Measurements from ENCODE around the gene TMCC3. TPM values are rescaled to one million over a fixed set of nuclear protein-coding genes. Genes with fewer than 3 reads are reported as not detected.
"Not testable (repeated sequence)": the region's sequence is repeated elsewhere in the genome, so short reads cannot be mapped to it uniquely, and the experiment has no call there.

The TMCC3 gene
- polyA plus RNA-seq, 1 experiment = 0.29 TPM

DNA sequence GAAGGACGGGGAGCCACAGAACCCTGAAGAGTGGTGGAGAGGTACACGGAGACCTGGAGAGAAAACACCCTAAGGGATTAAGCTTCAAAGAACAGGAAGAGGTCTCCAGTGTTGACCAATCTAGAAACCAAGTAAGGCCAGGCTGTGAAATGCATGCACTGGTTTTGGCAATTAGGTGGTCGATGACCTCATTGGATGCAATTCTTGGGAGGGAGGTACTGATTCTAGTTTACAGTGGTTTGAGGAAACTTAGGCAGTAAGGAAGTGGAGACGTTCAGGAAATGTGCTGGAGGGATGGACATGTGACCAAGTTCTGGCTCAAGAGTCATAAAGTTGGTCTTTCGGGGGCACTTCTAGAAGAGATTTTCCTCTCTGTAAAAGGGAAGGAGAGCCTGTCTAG, 99.4 kb downstream of the TMCC3 start:
- Histone ChIP-seq H3K27me3 (ENCODE audit: control insufficient read depth, insufficient read depth, low read length) (peaks cover 7% of the 10 kb centered on the region), H3K27ac (ENCODE audit: low read depth, low read length) (no peak overlapping the region), H3K9me3 (ENCODE audit: control insufficient read depth, insufficient read depth, low read length) (peaks cover 8% of the 10 kb centered on the region; the same call in 1 of the 2 replicates), H3K4me3 (ENCODE audit: low read depth, low read length) (no peak overlapping the region)
- DNase-seq (ENCODE audit: low read depth, low spot score) = no peak
- no peak for TF ChIP-seq CTCF (IDR thresholded peaks at IDR 0.05; ENCODE audit: low read depth, low read length)
- ChIA-PET POLR2A (no interaction called here), CTCF (no interaction called here)

DNA sequence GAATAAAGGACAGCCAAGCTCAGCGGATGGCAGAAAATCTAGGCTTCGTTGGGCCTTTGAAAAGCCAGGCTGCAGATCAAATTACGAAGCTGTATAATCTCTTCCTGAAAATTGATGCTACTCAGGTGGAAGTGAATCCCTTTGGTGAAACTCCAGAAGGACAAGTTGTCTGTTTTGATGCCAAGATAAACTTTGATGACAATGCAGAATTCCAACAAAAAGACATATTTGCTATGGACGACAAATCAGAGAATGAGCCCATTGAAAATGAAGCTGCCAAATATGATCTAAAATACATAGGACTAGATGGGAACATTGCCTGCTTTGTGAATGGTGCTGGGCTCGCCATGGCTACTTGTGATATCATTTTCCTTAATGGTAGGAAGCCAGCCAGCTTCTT, 101.5 kb downstream of the TMCC3 start:
- H3K4me3 ChIP-seq (ENCODE audit: low read depth, low read length); H3K27ac ChIP-seq (ENCODE audit: low read depth, low read length); H3K27me3 ChIP-seq (ENCODE audit: control insufficient read depth, insufficient read depth, low read length); POLR2A ChIA-PET; DNase-seq (ENCODE audit: low read depth, low spot score); H3K9me3 ChIP-seq (ENCODE audit: control insufficient read depth, insufficient read depth, low read length): not testable (repeated sequence)
- CTCF ChIA-PET = interaction anchor here (1.2 kb wide), 1 partner anchor 215 kb away, joined by 3 read pairs; no protein-coding TSS in a partner anchor

DNA sequence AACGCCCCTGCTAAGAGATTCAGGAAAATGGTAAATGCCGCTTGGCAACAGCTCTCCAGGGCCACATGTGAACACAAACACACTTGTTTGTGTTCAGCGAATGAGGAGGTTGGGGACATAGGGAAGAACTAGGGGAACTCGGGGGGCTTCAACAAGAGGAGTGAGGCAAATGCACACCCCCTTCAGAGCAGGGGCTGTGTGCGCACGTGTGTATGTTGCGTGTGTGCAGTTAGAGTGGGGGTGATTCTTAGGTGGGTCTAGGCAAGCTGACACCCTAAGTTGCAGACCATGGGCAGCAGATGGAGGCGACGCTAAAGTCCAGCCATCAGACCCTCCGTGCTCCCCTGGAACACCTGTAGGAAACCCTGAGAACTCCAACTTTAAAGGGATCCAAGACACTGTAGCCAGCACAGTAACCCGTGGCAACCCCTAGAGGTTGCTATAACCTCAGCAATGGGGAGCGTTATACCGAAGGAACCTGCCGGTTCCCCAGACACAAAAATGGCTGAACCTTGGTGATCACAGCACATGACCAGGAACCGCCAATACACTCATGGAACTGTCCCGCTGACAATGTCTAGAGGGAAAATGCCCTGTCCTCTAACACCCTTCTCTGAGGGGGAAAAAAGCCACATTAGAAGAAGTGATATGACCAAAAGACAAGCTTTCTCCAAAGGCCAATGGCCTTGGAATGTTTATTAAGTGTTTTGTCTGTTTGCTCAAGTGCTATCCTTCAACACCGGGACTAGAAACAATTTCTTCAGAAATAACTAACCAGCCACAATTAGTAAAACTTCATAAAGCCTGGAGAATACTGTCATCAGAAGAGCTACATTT, 104.2 kb downstream of the TMCC3 start:
- peaks cover 4% of the 10 kb centered on the region; the same call in 1 of the 2 replicates for H3K9me3 ChIP-seq (ENCODE audit: control insufficient read depth, insufficient read depth, low read length)
- CTCF ChIA-PET = interaction anchor here (0.6 to 1.9 kb wide), 16 partner anchors 11 to 1029 kb away, joined by 3 to 8 read pairs (median 4); no protein-coding TSS in a partner anchor
- POLR2A ChIA-PET = no interaction called here
- peak; percentile 87 for TF ChIP-seq CTCF (IDR thresholded peaks at IDR 0.05; ENCODE audit: low read depth, low read length)
- no peak overlapping the region for H3K4me3 ChIP-seq (ENCODE audit: low read depth, low read length)
- H3K27me3 ChIP-seq (ENCODE audit: control insufficient read depth, insufficient read depth, low read length) = peaks cover 13% of the 10 kb centered on the region
- peak; percentile 30 for DNase-seq (ENCODE audit: low read depth, low spot score)
- H3K27ac ChIP-seq (ENCODE audit: low read depth, low read length) = no peak overlapping the region

- TF ChIP-seq CTCF (IDR thresholded peaks at IDR 0.05; ENCODE audit: low read depth, low read length) = no peak
- Histone ChIP-seq H3K27ac (ENCODE audit: low read depth, low read length) (no peak overlapping the region), H3K27me3 (ENCODE audit: control insufficient read depth, insufficient read depth, low read length) (peaks cover 15% of the 10 kb centered on the region), H3K4me3 (ENCODE audit: low read depth, low read length) (no peak overlapping the region), H3K9me3 (ENCODE audit: control insufficient read depth, insufficient read depth, low read length) (peaks cover 4% of the 10 kb centered on the region; the same call in 1 of the 2 replicates)
- CTCF ChIA-PET = interaction anchor here (1.6 kb wide), 1 partner anchor 217 kb away, joined by 4 read pairs; no protein-coding TSS in a partner anchor
- DNase-seq (ENCODE audit: low read depth, low spot score) = no peak
- POLR2A ChIA-PET = no interaction called here
These were observed 106.0 kb downstream of the TMCC3 start for GRCh38 chr12:94544355-94544754.

DNA sequence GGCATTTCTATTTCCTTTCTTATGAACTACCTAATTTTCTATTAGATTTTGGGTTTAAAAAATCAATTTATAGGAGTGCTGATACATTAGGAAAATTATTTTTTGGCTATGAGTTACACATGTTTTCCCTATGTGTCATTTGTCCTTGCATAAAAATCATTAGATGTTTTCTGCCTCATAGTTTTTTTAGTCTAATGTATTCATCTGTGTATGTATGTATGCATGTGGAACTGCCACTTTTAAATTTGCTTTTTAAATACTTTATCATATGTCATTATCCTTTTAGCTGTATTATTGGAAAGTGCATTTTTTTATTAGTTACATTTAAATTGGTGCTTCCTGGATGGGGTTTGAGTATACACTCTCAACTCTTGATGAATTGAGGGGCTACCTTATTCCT, 112.0 kb downstream of the TMCC3 start:
- H3K27ac ChIP-seq (ENCODE audit: low read depth, low read length) = no peak overlapping the region
- CTCF ChIA-PET = no interaction called here
- H3K4me3 ChIP-seq (ENCODE audit: low read depth, low read length) = no peak overlapping the region
- H3K9me3 ChIP-seq (ENCODE audit: control insufficient read depth, insufficient read depth, low read length) = no peaks in the 10 kb centered on the region
- no peak for TF ChIP-seq CTCF (IDR thresholded peaks at IDR 0.05; ENCODE audit: low read depth, low read length)
- DNase-seq (ENCODE audit: low read depth, low spot score) = no peak
- peaks cover 18% of the 10 kb centered on the region for H3K27me3 ChIP-seq (ENCODE audit: control insufficient read depth, insufficient read depth, low read length)
- POLR2A ChIA-PET = no interaction called here

Data from AG04450 (cell line).